K562 (cell line): ENCODE data around the gene CCT7. TPM values are rescaled to one million over a fixed set of nuclear protein-coding genes. Genes with fewer than 3 reads are reported as not detected.

ENCODE experiments used
- ATAC-seq: fragments of 200-7000 bp; cut with Tn5 transposase; 3 replicates; pipeline ENCODE4 v1.9.1; 2020; ENCODE audit warnings: moderate library complexity
- BruUV-seq: library from RNA; stranded (reverse); fragments of 400-500 nt; replicated peaks from 2 replicates; lab custom pipeline; 2021; lab: Mats Ljungman, UMichigan
- CTCF ChIA-PET: fragments of 300-600 bp; formaldehyde crosslinking; extraction: SDS; loops from one replicate; lab custom pipeline; 2021; ENCODE audit warnings: low intra/inter-chr PET ratio; lab: Yijun Ruan, JAX
- POLR2A ChIA-PET: fragments of 300-600, 350-650 bp; sonication (Branson Sonifier 250); formaldehyde crosslinking; extraction: SDS; loops from one replicate; lab custom pipeline; 2021; ENCODE audit warnings: antibody characterized with exemption, inconsistent platforms; lab: Yijun Ruan, JAX
- DNase-seq, 4 experiments: peaks; one replicate each; pipeline versions ENCODE4 v3.0.0 to v3.0.0-alpha.2; 2011 to 2018; ENCODE audit warnings: low spot score in 3 of 4, mixed read lengths in 3 of 4; ENCODE audit errors: extremely low read depth in 1 of 4
- FAIRE-seq: peaks from 2 replicates; lab custom pipeline; 2011; peaks lifted over from hg19 to GRCh38; lab: Jason Lieb, UNC
- H2AFZ ChIP-seq: 2 replicates; pipeline ENCODE4 v1.6.0; 2011; ENCODE audit warnings: low read depth, low read length, control low read depth, inconsistent platforms
- H3K27ac ChIP-seq: fragments of 200-600 bp; 3 replicates; pipeline ENCODE4 v1.8.0; 2011; ENCODE audit warnings: low read depth, mild to moderate bottlenecking, control low read depth, inconsistent platforms, low read length, moderate library complexity, mixed read lengths; ENCODE audit errors: extremely low read depth
- H3K27me3 ChIP-seq, 2 experiments: fragments of 300-600 bp in 1 of 2; 2 replicates in 1 of 2; 3 replicates in 1 of 2; pipeline versions ENCODE4 v1.6.0 to v1.8.0; 2011; ENCODE audit warnings: inconsistent platforms in 2 of 2, low read length in 2 of 2, mild to moderate bottlenecking in 1 of 2, mixed read lengths in 1 of 2, moderate library complexity in 1 of 2; ENCODE audit not compliant: control insufficient read depth in 2 of 2, insufficient read depth in 2 of 2
- H3K36me3 ChIP-seq: fragments of 300-600 bp; 3 replicates; pipeline ENCODE4 v1.8.0; 2011; ENCODE audit warnings: mild to moderate bottlenecking, low read length, inconsistent platforms; ENCODE audit not compliant: control insufficient read depth, insufficient read depth
- H3K4me1 ChIP-seq, 2 experiments: fragments of 200-600 bp in 1 of 2; replicated peaks in 1 of 2; 2 replicates in 1 of 2; 3 replicates in 1 of 2; pipeline versions ENCODE4 v1.5.1 to v1.8.0; 2011; ENCODE audit warnings: inconsistent platforms in 2 of 2, low read length in 2 of 2, mild to moderate bottlenecking in 1 of 2, mixed read lengths in 1 of 2, moderate library complexity in 1 of 2; ENCODE audit not compliant: control insufficient read depth in 2 of 2, insufficient read depth in 2 of 2
- H3K4me2 ChIP-seq: 2 replicates; pipeline ENCODE4 v1.6.1; 2011; ENCODE audit warnings: low read length, control low read depth, inconsistent platforms, mixed read lengths; ENCODE audit not compliant: insufficient read depth
- H3K4me3 ChIP-seq: fragments of 200-600 bp; sonication (generic), shearing (Covaris generic); 2 replicates; pipeline ENCODE4 v1.5.1; 2016; ENCODE audit warnings: control low read depth, inconsistent platforms
- H3K79me2 ChIP-seq: fragments of 200-600 bp; 3 replicates; pipeline ENCODE4 v1.8.0; 2011; ENCODE audit warnings: low read length, inconsistent platforms; ENCODE audit not compliant: control insufficient read depth, insufficient read depth
- H3K9ac ChIP-seq, 2 experiments: 2 replicates each; pipeline versions ENCODE4 v1.6.0 to v1.6.1; 2011; ENCODE audit warnings: low read depth in 2 of 2, low read length in 2 of 2, control low read depth in 1 of 2, inconsistent platforms in 1 of 2, mild to moderate bottlenecking in 1 of 2, mixed read lengths in 1 of 2; ENCODE audit not compliant: insufficient read depth in 1 of 2
- H3K9me1 ChIP-seq: one replicate; pipeline ENCODE4 v1.6.0; 2011; ENCODE audit warnings: inconsistent platforms, mild to moderate bottlenecking, low read length, moderate library complexity; ENCODE audit not compliant: control insufficient read depth, insufficient read depth
- H3K9me3 ChIP-seq: replicated peaks from 2 replicates; pipeline ENCODE4 v1.5.1; 2011; ENCODE audit warnings: low read depth, low read length, inconsistent platforms; ENCODE audit not compliant: control insufficient read depth, insufficient read depth
- H4K20me1 ChIP-seq: replicated peaks from 2 replicates; pipeline ENCODE4 v1.6.1; 2011; ENCODE audit warnings: low read length, inconsistent platforms, mixed read lengths; ENCODE audit not compliant: control insufficient read depth, insufficient read depth
- CBX1 ChIP-seq: sonication (generic); IDR thresholded peaks from 2 replicates; pipeline ENCODE4 v1.6.1; 2016; ENCODE audit warnings: antibody characterized with exemption, low read depth, mild to moderate bottlenecking
- CHD1 ChIP-seq: fragments of 200-600 bp; sonication (generic); IDR thresholded peaks from one replicate; pipeline ENCODE4 v1.6.1; 2012; ENCODE audit warnings: mild to moderate bottlenecking, moderate library complexity, low read length, inconsistent platforms
- GABPB2 ChIP-seq: fragments of 250-450 bp; sonication (Bioruptor Pico); conservative IDR thresholded peaks from 2 replicates; pipeline ENCODE4 v1.5.1; 2021; ENCODE audit warnings: mild to moderate bottlenecking
- KDM5B ChIP-seq: fragments of 200-600 bp; sonication (generic); IDR thresholded peaks from 2 replicates; pipeline ENCODE4 v1.6.1; 2012; ENCODE audit warnings: low read depth, mild to moderate bottlenecking, moderate library complexity, low read length, control low read depth, inconsistent platforms; ENCODE audit not compliant: insufficient replicate concordance
- RFX5 ChIP-seq: IDR thresholded peaks from 2 replicates; pipeline ENCODE4 v1.6.1; 2011; ENCODE audit warnings: low read depth, mild to moderate bottlenecking, improper control_type of control experiment, low read length
- YY1 ChIP-seq, 3 experiments: IDR thresholded peaks; 2 replicates each; pipeline ENCODE4 v1.6.1; 2011; ENCODE audit warnings: low read length in 2 of 3, mild to moderate bottlenecking in 2 of 3, moderate library complexity in 2 of 3, borderline replicate concordance in 1 of 3, control low read depth in 1 of 3, low read depth in 1 of 3; ENCODE audit not compliant: insufficient read depth in 3 of 3, insufficient replicate concordance in 2 of 3, control insufficient read depth in 1 of 3, insufficient read length in 1 of 3; ENCODE audit errors: extremely low read depth in 1 of 3
- WGBS: fragments of 100-300 bp; shearing (Covaris generic); methylation state at CpG from one replicate; pipeline ENCODE4 v1.1.6; 2016; ENCODE audit warnings: low coverage, mixed read lengths; ENCODE audit not compliant: insufficient coverage; ENCODE audit errors: missing lambda C conversion rate; 5-methylcytosine and 5-hydroxymethylcytosine counted together
- in situ Hi-C: fragments of 300-500 bp; cut with MboI; formaldehyde crosslinking; loops from 4 replicates; pipeline ENCODE4 v1.15.0; 2018; ENCODE audit warnings: inconsistent platforms, mixed read lengths
- intact Hi-C: fragments of 100-400 bp; cut with micrococcal nuclease; formaldehyde crosslinking; loops from 2 replicates; pipeline ENCODE4 v1.14.2; 2022
- polyA plus RNA-seq, 8 experiments: library from polyadenylated mRNA; depleted of rRNA in 4 of 8; stranded (reverse) in 5 of 8; unstranded in 3 of 8; fragments of >200 nt; fragmentation: Nextera tagmentation in 2 of 8; fragmentation: Illumina TruSeq in 1 of 8; extraction: Ambion mirVana in 2 of 8; extraction: Trizol in 1 of 8; gene quantifications; 2 replicates each; pipeline versions ENCODE4 v1.2.1 to v1.2.3, GENCODE V29; 2011 to 2014; ENCODE audit warnings: inconsistent platforms in 1 of 8, missing spikeins in 1 of 8
- total RNA-seq, 7 experiments: library from RNA; depleted of rRNA in 6 of 7; stranded (reverse); fragments of >200 nt in 6 of 7; fragmentation: Illumina TruSeq in 2 of 7; extraction: Trizol in 2 of 7; gene quantifications; 2 replicates each; pipeline versions ENCODE4 v1.2.1 to v1.2.3, GENCODE V29; 2011 to 2021; ENCODE audit warnings: low replicate concordance in 1 of 7
- TF ChIP-seq, protein P1 (sequence below), 3 experiments: fragments of 200-800 bp in 1 of 3; fragments of 250-450 bp in 1 of 3; fragments of 450-650 bp in 1 of 3; sonication (Bioruptor Pico) in 1 of 3; sonication (Bioruptor generic) in 1 of 3; formaldehyde crosslinking in 1 of 3; IDR thresholded peaks; 2 replicates each; pipeline versions ENCODE4 v1.6.1 to v1.8.0; 2016 to 2022; ENCODE audit warnings: mild to moderate bottlenecking in 2 of 3, missing genetic modification characterization in 2 of 3, missing compliant biosample characterization in 1 of 3, moderate library complexity in 1 of 3
- TF ChIP-seq, protein P2 (sequence below): IDR thresholded peaks from 2 replicates; pipeline ENCODE4 v1.6.1; 2014; ENCODE audit warnings: antibody characterized with exemption
- TF ChIP-seq, protein P3 (sequence below): sonication (generic); formaldehyde crosslinking; IDR thresholded peaks from 2 replicates; pipeline ENCODE4 v1.8.0; 2022; ENCODE audit warnings: missing genetic modification reagents, mild to moderate bottlenecking, borderline replicate concordance
- TF ChIP-seq, protein P4 (sequence below): fragments of 450-650 bp; IDR thresholded peaks from 2 replicates; pipeline ENCODE4 v1.6.1; 2016; ENCODE audit warnings: missing biosample characterization, missing genetic modification characterization
- TF ChIP-seq, protein P5 (sequence below), 2 experiments: fragments of 450-650 bp; IDR thresholded peaks; 2 replicates each; pipeline ENCODE4 v1.6.1; 2016

The CCT7 gene
- total and polyA plus RNA-seq, 9 of the 15 experiments (the other 6 are each of a cell fraction or from before 2014, with no cell fraction given) = 326 to 856 (median 638) TPM

DNA sequence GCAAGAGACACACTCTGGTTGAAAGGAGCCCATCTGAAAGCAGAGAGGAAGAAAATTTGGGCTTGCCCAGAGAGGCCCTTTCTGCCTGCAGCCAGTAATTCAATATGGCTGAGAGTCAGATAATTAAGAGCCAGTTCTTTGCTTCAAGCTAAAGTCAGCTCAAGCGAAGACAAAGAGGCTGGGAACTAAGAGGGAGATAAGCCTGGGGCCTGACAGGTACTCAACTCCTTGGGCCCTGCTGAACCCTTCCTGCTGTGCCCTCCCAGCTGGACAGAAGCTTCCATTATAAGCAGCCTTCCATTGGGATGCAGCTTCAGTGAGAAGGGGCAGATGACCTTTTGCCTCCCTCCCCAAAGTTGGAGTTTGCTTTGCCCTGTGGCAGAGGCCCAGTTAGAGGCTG, 38.2 kb downstream of the CCT7 start:
- Histone ChIP-seq H3K27ac (no peak overlapping the region), H3K27me3 (0 out of 5 replicates have a peak, but pooled peaks cover 0 to 9% of the 10 kb centered on the region in 2 experiments), H3K4me2 (no peak overlapping the region), H3K79me2 (no peaks in the 10 kb centered on the region), H3K9me3 (no peaks in the 10 kb centered on the region), H3K9me1 (no peaks in the 10 kb centered on the region), H3K9ac (no peak overlapping the region), H4K20me1 (0 out of 2 replicates have a peak, but pooled peaks cover 2% of the 10 kb centered on the region), H3K36me3 (0 out of 3 replicates have a peak, but pooled peaks cover 3% of the 10 kb centered on the region), H3K4me3 (no peak overlapping the region), H3K4me1 (no peaks in the 10 kb centered on the region), H2AFZ (no peak overlapping the region)
- ATAC-seq (no peak), FAIRE-seq (no peak), DNase-seq (no peak)
- in situ Hi-C loops (no loop called here), intact Hi-C loops (no loop called here)
- BruUV-seq = no TSS peak
- CTCF ChIA-PET = no interaction called here
- WGBS = 43% methylated on average over 1 of the region's 1 CpG
- POLR2A ChIA-PET = interaction anchor here (0.6 to 1.1 kb wide), 2 partner anchors 12 to 58 kb away, joined by 3 to 6 read pairs; no protein-coding TSS in a partner anchor
- TF ChIP-seq KDM5B = no peak
- TF ChIP-seq, protein P1, sequence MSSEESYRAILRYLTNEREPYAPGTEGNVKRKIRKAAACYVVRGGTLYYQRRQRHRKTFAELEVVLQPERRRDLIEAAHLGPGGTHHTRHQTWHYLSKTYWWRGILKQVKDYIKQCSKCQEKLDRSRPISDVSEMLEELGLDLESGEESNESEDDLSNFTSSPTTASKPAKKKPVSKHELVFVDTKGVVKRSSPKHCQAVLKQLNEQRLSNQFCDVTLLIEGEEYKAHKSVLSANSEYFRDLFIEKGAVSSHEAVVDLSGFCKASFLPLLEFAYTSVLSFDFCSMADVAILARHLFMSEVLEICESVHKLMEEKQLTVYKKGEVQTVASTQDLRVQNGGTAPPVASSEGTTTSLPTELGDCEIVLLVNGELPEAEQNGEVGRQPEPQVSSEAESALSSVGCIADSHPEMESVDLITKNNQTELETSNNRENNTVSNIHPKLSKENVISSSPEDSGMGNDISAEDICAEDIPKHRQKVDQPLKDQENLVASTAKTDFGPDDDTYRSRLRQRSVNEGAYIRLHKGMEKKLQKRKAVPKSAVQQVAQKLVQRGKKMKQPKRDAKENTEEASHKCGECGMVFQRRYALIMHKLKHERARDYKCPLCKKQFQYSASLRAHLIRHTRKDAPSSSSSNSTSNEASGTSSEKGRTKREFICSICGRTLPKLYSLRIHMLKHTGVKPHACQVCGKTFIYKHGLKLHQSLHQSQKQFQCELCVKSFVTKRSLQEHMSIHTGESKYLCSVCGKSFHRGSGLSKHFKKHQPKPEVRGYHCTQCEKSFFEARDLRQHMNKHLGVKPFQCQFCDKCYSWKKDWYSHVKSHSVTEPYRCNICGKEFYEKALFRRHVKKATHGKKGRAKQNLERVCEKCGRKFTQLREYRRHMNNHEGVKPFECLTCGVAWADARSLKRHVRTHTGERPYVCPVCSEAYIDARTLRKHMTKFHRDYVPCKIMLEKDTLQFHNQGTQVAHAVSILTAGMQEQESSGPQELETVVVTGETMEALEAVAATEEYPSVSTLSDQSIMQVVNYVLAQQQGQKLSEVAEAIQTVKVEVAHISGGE (CRISPR knock-in tag; IDR thresholded peaks at IDR 0.05) = no peak
- TF ChIP-seq YY1 (IDR thresholded peaks at IDR 0.05; ENCODE audit: borderline replicate concordance in 1 of 3, control insufficient read depth in 1 of 3, extremely low read depth in 1 of 3, insufficient read depth in 3 of 3, insufficient read length in 1 of 3, insufficient replicate concordance in 2 of 3, low read depth in 1 of 3, low read length in 2 of 3) = no peak
- TF ChIP-seq GABPB2 (CRISPR knock-in tag) = no peak
- TF ChIP-seq, protein P2, sequence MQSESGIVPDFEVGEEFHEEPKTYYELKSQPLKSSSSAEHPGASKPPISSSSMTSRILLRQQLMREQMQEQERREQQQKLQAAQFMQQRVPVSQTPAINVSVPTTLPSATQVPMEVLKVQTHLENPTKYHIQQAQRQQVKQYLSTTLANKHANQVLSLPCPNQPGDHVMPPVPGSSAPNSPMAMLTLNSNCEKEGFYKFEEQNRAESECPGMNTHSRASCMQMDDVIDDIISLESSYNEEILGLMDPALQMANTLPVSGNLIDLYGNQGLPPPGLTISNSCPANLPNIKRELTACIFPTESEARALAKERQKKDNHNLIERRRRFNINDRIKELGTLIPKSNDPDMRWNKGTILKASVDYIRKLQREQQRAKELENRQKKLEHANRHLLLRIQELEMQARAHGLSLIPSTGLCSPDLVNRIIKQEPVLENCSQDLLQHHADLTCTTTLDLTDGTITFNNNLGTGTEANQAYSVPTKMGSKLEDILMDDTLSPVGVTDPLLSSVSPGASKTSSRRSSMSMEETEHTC = no peak
- TF ChIP-seq CHD1 = no peak
- TF ChIP-seq RFX5 = no peak
- TF ChIP-seq, protein P3, sequence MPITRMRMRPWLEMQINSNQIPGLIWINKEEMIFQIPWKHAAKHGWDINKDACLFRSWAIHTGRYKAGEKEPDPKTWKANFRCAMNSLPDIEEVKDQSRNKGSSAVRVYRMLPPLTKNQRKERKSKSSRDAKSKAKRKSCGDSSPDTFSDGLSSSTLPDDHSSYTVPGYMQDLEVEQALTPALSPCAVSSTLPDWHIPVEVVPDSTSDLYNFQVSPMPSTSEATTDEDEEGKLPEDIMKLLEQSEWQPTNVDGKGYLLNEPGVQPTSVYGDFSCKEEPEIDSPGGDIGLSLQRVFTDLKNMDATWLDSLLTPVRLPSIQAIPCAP (CRISPR knock-in tag) = no peak
- TF ChIP-seq, protein P4, sequence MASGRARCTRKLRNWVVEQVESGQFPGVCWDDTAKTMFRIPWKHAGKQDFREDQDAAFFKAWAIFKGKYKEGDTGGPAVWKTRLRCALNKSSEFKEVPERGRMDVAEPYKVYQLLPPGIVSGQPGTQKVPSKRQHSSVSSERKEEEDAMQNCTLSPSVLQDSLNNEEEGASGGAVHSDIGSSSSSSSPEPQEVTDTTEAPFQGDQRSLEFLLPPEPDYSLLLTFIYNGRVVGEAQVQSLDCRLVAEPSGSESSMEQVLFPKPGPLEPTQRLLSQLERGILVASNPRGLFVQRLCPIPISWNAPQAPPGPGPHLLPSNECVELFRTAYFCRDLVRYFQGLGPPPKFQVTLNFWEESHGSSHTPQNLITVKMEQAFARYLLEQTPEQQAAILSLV = no peak
- no peak for TF ChIP-seq CBX1
- TF ChIP-seq, protein P5, sequence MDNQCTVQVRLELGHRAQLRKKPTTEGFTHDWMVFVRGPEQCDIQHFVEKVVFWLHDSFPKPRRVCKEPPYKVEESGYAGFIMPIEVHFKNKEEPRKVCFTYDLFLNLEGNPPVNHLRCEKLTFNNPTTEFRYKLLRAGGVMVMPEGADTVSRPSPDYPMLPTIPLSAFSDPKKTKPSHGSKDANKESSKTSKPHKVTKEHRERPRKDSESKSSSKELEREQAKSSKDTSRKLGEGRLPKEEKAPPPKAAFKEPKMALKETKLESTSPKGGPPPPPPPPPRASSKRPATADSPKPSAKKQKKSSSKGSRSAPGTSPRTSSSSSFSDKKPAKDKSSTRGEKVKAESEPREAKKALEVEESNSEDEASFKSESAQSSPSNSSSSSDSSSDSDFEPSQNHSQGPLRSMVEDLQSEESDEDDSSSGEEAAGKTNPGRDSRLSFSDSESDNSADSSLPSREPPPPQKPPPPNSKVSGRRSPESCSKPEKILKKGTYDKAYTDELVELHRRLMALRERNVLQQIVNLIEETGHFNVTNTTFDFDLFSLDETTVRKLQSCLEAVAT (IDR thresholded peaks at IDR 0.05) = no peak
